T-helper 17 cell (primary cell): ENCODE data around the gene THAP8. TPM values are rescaled to one million over a fixed set of nuclear protein-coding genes. Genes with fewer than 3 reads are reported as not detected.
A peak's percentile ranks its signal among the peaks of the same experiment; 100 is the strongest.

Source experiments
- ATAC-seq: fragments of 150-1000 bp; cut with Tn5 transposase; 2 replicates; pipeline ENCODE4 v1.10.0; 2021; ENCODE audit warnings: mild to moderate bottlenecking, moderate library complexity
- DNase-seq, 3 donors: peaks; one replicate each; pipeline versions ENCODE4 v3.0.0 to v3.0.0-alpha.2; 2020 to 2021
- H3K9me3 ChIP-seq: one replicate; pipeline ENCODE4 v1.7.0; 2013; ENCODE audit warnings: low read length, mild to moderate bottlenecking; ENCODE audit not compliant: control insufficient read depth, poor library complexity, severe bottlenecking
- H3K27ac Mint-ChIP-seq: one replicate; pipeline ENCODE4 v1.8.0; 2022; ENCODE audit warnings: mild to moderate bottlenecking, moderate library complexity, mixed read lengths
- H3K27me3 Mint-ChIP-seq: one replicate; pipeline ENCODE4 v1.8.0; 2022; ENCODE audit warnings: mixed read lengths
- H3K36me3 Mint-ChIP-seq: one replicate; pipeline ENCODE4 v1.8.0; 2022; ENCODE audit warnings: low read depth, mixed read lengths
- H3K4me1 Mint-ChIP-seq: one replicate; pipeline ENCODE4 v1.8.0; 2022; ENCODE audit warnings: mild to moderate bottlenecking, mixed read lengths
- H3K4me3 Mint-ChIP-seq: one replicate; pipeline ENCODE4 v1.8.0; 2022; ENCODE audit warnings: mild to moderate bottlenecking, moderate library complexity, mixed read lengths
- total RNA-seq, 4 donors: library from RNA in 2 of 4; stranded (reverse) in 2 of 4; gene quantifications; one replicate each; pipeline ENCODE4 v1.2.3 and lab custom pipeline; 2022 to 2026

The THAP8 gene
- total RNA-seq, 2 donors from 2014 or later = 0.60 to 1.8 TPM

- Mint-ChIP-seq H3K4me3 (peak overlapping the region; percentile 80), H3K27me3 (no peaks in the 10 kb centered on the region), H3K4me1 (peaks cover 38% of the 10 kb centered on the region), H3K36me3 (peaks cover 2% of the 10 kb centered on the region), H3K27ac (peak overlapping the region; percentile 77)
- no peaks in the 10 kb centered on the region for H3K9me3 ChIP-seq
- no peak for ATAC-seq
- DNase-seq = no peak
Measured at GRCh38 chr19:36009633-36010379, 44.3 kb downstream of the THAP8 start.

- Mint-ChIP-seq H3K27ac (peak overlapping the region; percentile 77), H3K4me1 (peaks cover 35% of the 10 kb centered on the region), H3K27me3 (no peaks in the 10 kb centered on the region)
Measured at GRCh38 chr19:36009220-36009619, 44.9 kb downstream of the THAP8 start.

DNA sequence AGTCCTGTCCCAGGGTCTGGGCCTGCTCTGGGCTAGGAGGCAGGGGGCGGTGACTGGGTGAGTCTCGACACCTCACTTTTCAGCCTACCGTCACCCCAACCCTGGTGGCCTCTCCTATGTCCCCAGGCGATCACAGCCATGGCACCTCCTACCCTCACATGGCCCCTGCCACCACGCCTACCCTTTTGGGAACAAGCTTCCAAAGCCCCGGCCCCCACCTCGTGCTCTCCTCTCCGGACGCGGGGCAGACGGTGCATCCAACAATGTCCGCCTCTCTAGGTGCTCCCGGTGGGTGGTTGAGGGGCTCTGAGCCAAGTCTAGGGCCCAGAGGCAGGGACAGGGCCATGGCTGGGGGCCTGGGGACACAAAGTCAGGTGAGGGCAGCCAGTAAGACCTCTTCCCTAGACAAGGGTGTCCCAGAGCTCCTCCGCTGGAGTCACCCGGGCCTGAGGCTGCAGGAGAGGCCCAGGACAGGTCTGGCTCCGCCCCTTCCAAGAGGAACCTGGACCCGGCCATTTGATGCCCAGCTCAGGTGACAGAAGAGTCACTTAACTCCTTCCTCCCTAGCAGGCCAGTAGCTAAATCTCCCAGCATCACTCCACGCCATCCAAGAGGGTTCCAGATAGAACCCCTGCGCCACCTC is 45.6 kb downstream of the THAP8 start, which contains the start of gene SYNE4:
Gene SYNE4 (minus strand): TSS at position 478 of the 643 bp plus-strand sequence. CDS start 132 bp downstream, at position 346.
- H3K27me3 Mint-ChIP-seq = no peaks in the 10 kb centered on the region
- no peak for DNase-seq
- peak within 1 kb of the TSS; percentile 77 for H3K27ac Mint-ChIP-seq
- H3K36me3 Mint-ChIP-seq = no peaks in the 10 kb centered on the region
- peaks cover 27% of the 10 kb centered on the region for H3K4me1 Mint-ChIP-seq
- ATAC-seq = no peak
- peak within 1 kb of the TSS; percentile 80 for H3K4me3 Mint-ChIP-seq
- no peaks in the 10 kb centered on the region for H3K9me3 ChIP-seq

More at GRCh38 chr19:36009220-36009619, 44.9 kb downstream of the THAP8 start:
- peak; percentile 14 for ATAC-seq
- Mint-ChIP-seq H3K4me3 (peak overlapping the region; percentile 80), H3K36me3 (peaks cover 2% of the 10 kb centered on the region)
- peak; percentile 19 to 35 (median 33) for DNase-seq
- no peaks in the 10 kb centered on the region for H3K9me3 ChIP-seq

GRCh38 chr19:36006955-36007354 is 47.1 kb downstream of the THAP8 start:
- Mint-ChIP-seq H3K36me3 (no peaks in the 10 kb centered on the region), H3K27ac (no peak overlapping the region), H3K4me3 (no peak overlapping the region), H3K4me1 (peaks cover 28% of the 10 kb centered on the region), H3K27me3 (no peaks in the 10 kb centered on the region)
- no peaks in the 10 kb centered on the region for H3K9me3 ChIP-seq
- no peak for DNase-seq
- no peak for ATAC-seq

DNA sequence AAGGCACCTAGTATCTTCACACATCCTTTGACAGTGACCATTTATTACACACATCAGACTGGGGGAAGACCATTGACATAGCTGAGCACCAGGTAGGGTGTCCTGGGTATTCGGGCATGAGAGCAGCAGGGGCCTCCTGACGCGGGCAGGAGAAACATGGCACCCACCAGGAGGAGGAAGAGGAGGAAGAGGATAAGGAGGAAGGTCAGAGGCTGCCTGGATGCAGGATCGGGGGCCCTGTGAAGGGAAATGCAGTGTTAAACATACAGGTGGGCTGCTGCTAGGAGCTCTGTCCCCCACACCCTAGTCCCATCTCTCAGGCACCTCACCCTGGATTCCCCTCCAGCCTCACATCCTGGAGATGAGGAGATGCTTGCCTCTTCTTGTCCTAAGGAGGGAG is 50.8 kb downstream of the THAP8 start:
- peaks cover 19% of the 10 kb centered on the region for H3K4me1 Mint-ChIP-seq
- no peak overlapping the region for H3K4me3 Mint-ChIP-seq
- DNase-seq (no peak), ATAC-seq (no peak)
- H3K27ac Mint-ChIP-seq = no peak overlapping the region
- no peaks in the 10 kb centered on the region for H3K9me3 ChIP-seq
- no peaks in the 10 kb centered on the region for H3K27me3 Mint-ChIP-seq
- no peaks in the 10 kb centered on the region for H3K36me3 Mint-ChIP-seq

DNA sequence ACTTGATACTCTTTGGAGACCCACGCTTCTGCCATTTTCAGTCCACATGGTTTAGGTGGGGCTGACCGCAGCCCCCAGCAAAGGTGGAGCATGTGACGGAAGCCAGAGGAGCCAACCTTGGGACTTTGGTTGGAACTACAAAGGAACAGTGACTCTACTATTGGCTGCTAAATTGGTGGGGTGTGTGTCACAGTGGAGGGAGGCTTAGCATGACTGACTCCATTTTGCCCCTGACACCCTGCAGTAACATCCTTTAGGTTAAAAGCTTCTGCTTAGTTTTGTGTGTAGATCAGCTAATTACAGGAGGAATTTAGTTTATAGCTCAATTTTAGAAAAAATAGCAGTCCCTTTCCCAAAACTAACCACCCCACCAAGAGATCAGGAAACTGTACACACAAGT is 52.5 kb downstream of the THAP8 start:
- Mint-ChIP-seq H3K27ac (no peak overlapping the region), H3K36me3 (no peaks in the 10 kb centered on the region), H3K4me3 (no peak overlapping the region), H3K27me3 (no peaks in the 10 kb centered on the region), H3K4me1 (peaks cover 29% of the 10 kb centered on the region)
- H3K9me3 ChIP-seq = no peaks in the 10 kb centered on the region
- DNase-seq = no peak
- no peak for ATAC-seq

DNA sequence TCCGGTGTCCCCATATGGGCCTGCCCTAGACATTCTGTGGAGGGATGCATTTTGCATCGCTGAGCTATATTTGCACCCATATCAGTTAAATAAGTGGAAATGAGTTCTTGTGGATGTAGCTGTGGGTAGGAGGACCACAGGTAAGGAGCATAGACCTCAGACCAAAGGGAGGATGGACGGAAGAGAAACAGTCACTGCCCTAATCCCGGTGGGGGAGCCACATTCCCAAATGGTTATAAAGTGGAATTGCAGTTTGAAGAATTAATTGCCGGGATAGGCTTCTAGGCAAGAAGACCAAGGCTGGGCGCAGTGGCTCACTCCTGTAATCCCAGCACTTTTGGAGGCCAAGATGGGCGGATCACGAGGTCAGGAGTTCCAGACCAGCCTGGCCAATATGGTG is 57.3 kb downstream of the THAP8 start:
- no peaks in the 10 kb centered on the region for H3K27me3 Mint-ChIP-seq
- no peak for DNase-seq
- no peaks in the 10 kb centered on the region for H3K36me3 Mint-ChIP-seq
- peak overlapping the region; percentile 97 for H3K4me3 Mint-ChIP-seq
- ATAC-seq = no peak
- peaks cover 29% of the 10 kb centered on the region for H3K4me1 Mint-ChIP-seq
- H3K27ac Mint-ChIP-seq = peak overlapping the region; percentile 49
- H3K9me3 ChIP-seq = no peaks in the 10 kb centered on the region

DNA sequence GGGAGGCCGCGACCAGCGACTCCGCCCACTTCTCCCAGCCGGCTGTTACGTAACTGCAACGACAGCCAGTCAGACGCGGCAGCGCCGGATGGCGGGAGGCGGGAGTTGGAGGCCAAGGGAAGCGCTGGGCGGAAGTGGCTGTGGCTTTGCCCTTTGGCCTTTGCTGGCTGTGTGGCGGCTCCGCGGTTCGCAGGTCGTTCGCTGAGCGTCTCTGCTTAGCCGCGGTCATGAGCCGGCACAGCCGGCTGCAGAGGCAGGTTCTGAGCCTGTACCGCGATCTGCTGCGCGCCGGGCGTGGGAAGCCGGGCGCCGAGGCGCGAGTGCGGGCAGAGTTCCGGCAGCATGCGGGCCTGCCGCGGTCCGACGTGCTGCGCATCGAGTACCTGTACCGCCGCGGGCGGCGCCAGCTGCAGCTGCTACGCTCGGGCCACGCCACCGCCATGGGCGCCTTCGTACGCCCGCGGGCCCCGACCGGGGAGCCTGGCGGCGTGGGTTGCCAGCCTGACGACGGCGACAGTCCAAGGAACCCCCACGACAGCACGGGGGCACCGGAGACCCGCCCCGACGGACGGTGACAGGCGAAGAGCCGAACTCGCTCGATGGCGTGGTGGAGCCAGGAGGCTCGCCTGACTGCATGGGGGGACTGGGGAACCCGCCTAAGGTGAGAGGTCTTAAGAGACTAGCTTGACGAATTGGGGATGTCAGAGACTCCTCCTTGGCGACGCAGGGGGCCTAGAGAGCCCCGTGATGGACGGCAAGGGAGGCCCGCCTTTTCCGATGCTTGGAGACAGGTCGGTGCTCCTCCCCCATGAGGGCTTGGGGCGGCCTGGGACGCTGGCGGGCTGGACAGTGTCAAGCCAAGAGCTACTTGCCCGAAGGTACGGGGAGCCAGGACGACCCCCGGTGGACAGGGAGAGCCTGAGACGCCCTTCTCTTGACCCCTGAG is 58.8 kb downstream of the THAP8 start, which contains the start of gene SDHAF1:
Gene SDHAF1 (plus strand): TSS at position 141 of the 946 bp plus-strand sequence. CDS start 87 bp downstream, at position 228.
- peak within 1 kb of the TSS; percentile 97 for H3K4me3 Mint-ChIP-seq
- ATAC-seq = peak; percentile 93
- DNase-seq = peak; percentile 78 to 82 (median 80)
- no peaks in the 10 kb centered on the region for H3K9me3 ChIP-seq
- H3K36me3 Mint-ChIP-seq = no peaks in the 10 kb centered on the region
- H3K27ac Mint-ChIP-seq = peak within 1 kb of the TSS; percentile 81
- H3K27me3 Mint-ChIP-seq = no peaks in the 10 kb centered on the region
- H3K4me1 Mint-ChIP-seq = peaks cover 25% of the 10 kb centered on the region

GRCh38 chr19:35993923-35994598 is 60.0 kb downstream of the THAP8 start:
- DNase-seq (no peak), ATAC-seq (no peak)
- Mint-ChIP-seq H3K4me1 (peaks cover 18% of the 10 kb centered on the region), H3K27ac (peak overlapping the region; percentile 81), H3K4me3 (peak overlapping the region; percentile 97), H3K36me3 (no peaks in the 10 kb centered on the region), H3K27me3 (no peaks in the 10 kb centered on the region)
- H3K9me3 ChIP-seq = no peaks in the 10 kb centered on the region

DNA sequence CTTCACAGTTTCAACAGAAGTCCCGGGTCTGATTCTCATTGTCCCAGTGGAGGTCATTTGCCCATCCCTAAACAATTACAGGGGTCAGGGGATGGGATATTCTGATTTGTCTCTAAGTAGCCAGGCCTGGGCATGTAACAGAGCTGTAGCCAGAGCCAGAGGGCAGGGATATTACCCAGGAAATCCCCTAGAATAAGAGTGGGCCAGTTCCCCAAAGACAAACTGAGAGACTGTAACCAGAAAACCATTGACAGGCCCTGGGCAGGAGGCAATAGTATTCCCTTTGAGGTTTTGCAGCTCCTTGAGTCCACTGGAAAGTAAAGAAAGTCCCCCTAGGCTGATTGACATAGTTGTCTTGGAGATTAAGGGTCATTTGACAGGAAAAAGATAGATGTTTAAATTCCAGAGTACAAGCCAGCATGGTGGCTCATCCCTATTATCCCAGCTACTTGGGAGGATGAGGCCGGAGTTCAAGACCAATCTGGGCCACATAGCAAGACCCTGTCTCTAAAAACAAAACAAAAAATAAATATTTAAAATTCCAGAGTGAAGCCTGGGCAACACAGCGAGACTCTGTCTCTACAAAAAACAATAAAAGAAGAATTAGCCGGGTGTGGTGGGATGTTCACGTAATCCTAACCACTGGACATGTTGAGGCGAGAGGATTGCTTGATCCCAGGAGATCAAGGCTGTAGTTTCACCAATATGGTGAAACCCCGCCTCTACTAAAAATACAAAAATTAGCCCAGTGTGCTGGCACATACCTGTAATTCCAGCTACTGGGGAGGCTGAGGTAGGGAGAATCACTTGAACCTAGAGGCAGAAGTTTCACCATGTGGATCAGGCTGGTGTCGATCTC is 60.9 kb downstream of the THAP8 start:
- ATAC-seq (no peak), DNase-seq (no peak)
- Mint-ChIP-seq H3K4me3 (no peak overlapping the region), H3K4me1 (peaks cover 18% of the 10 kb centered on the region), H3K27ac (no peak overlapping the region), H3K27me3 (no peaks in the 10 kb centered on the region), H3K36me3 (no peaks in the 10 kb centered on the region)
- no peaks in the 10 kb centered on the region for H3K9me3 ChIP-seq

DNA sequence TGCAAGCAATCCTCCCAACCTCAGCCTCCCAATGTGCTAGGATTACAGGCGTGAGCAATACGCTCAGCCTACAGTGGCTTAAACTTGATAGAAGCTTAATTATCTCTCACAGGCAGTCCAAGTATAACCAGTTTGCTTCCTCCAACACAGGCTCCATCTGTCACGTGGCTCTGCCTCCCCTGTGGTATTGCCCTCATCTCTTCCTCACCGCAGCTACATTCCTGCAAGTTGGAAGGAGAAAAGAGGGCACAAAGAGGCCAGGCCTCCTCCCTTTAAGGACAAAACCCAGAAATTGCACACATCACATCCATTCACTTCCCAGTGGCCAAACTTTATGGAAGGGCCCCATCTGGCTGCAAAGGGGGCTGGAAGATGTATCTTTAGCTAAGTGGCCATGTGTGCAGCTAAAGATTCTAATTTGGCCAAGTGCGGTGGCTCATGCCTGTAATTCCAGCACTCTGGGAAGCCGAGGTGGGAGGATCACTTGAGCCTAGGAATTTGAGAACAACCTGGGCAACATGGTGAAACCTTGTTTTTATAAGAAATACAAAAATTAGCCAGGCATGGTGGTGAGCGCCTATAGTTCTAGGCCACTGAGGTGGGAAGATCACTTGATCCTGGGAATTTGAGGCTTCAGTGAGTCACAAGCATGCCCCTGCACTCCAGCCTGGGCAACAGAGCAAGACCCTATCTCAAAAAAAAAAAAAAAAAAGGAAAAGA is 62.2 kb downstream of the THAP8 start:
- ATAC-seq (no peak), DNase-seq (no peak)
- Mint-ChIP-seq H3K27me3 (peaks cover under 1% of the 10 kb centered on the region), H3K4me3 (no peak overlapping the region), H3K4me1 (peaks cover 11% of the 10 kb centered on the region), H3K27ac (no peak overlapping the region), H3K36me3 (no peaks in the 10 kb centered on the region)
- no peaks in the 10 kb centered on the region for H3K9me3 ChIP-seq
